Brain microvascular endothelial cell (primary cell): ENCODE data around the gene MACROD2.

Experiments
- DNase-seq: peaks from one replicate; pipeline ENCODE4 v3.0.0-alpha.2; 2020
- H3K27ac ChIP-seq: fragments of 250-450 bp; sonication (Bioruptor Pico); 2 replicates; pipeline ENCODE4 v1.5.1; 2020; ENCODE audit warnings: mild to moderate bottlenecking, moderate library complexity
- H3K27me3 ChIP-seq: fragments of 250-450 bp; sonication (Bioruptor Pico); replicated peaks from 2 replicates; pipeline ENCODE4 v1.5.1; 2020; ENCODE audit warnings: mild to moderate bottlenecking
- H3K36me3 ChIP-seq: fragments of 250-450 bp; sonication (Bioruptor Pico); replicated peaks from 2 replicates; pipeline ENCODE4 v1.5.1; 2020; ENCODE audit warnings: mild to moderate bottlenecking
- H3K4me3 ChIP-seq: 2 replicates; pipeline ENCODE4 v1.5.1; 2011; ENCODE audit warnings: low read depth, mild to moderate bottlenecking, control low read depth, low read length, moderate library complexity
- CTCF ChIP-seq: IDR thresholded peaks from 2 replicates; pipeline ENCODE4 v1.5.1; 2011; ENCODE audit warnings: low read depth, mild to moderate bottlenecking, moderate library complexity, low read length, control low read depth, inconsistent platforms; ENCODE audit errors: missing control alignments
- in situ Hi-C: cut with HindIII; loops from 2 replicates; pipeline ENCODE4 v1.10.0; 2017; ENCODE audit warnings: low sequenced_read_pairs, low pct_ligation_motif_present

Gene MACROD2

DNA sequence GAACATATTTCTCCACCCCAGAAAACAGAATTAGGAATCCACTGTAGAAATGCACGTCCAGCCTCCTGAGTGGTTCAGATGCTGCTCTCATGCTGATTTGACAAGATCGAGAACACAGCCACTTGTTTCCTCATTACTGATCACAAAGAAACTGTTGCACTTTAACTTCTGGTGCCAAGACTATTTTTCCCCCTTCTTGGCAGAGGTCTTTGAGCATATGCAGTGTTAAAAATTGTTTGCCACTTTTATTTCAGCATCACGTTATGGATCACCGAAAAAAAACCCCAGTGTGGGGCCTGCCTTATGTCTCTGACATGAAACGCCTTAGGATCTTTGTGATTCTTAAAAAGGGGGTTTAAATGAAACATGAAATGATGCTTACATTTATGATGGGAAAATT lies 1511.0 kb downstream of the MACROD2 start:
- TF ChIP-seq CTCF: no peak
- DNase-seq: no peak
- Histone ChIP-seq H3K4me3 (no peak overlapping the region), H3K36me3 (no peaks in the 10 kb centered on the region), H3K27ac (no peak overlapping the region), H3K27me3 (no peaks in the 10 kb centered on the region)
- in situ Hi-C loops: no loop called here

GRCh38 chr20:15507151-15507550 lies 1511.8 kb downstream of the MACROD2 start:
- Histone ChIP-seq H3K27me3 (no peaks in the 10 kb centered on the region), H3K27ac (no peak overlapping the region), H3K36me3 (no peaks in the 10 kb centered on the region), H3K4me3 (no peak overlapping the region)
- TF ChIP-seq CTCF: no peak
- DNase-seq: no peak
- in situ Hi-C loops: no loop called here

DNA sequence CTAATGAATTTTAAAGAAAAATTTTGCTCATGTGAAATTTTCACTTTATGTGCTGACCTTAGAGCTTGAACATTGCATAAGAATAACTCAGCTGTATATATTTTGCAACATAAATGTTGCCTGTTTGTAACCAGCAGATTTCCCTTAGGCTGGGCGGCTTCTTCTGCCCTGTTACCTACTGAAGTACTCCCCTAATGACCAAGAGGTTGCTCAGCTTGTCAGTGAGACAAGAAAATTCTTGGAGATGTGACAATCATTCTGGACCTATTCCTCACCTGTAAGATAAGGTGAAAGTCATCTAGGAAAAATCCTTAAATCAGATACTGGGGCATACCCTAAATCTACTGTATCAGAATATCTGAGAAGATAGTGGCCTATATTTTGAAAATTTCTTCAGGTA lies 1516.2 kb downstream of the MACROD2 start:
- in situ Hi-C loops: no loop called here
- no peak for DNase-seq

GRCh38 chr20:15512916-15513315 lies 1517.6 kb downstream of the MACROD2 start:
- no peaks in the 10 kb centered on the region for H3K27me3 ChIP-seq
- no peaks in the 10 kb centered on the region for H3K36me3 ChIP-seq
- no peak for TF ChIP-seq CTCF
- DNase-seq: no peak
- H3K4me3 ChIP-seq: no peak overlapping the region
- H3K27ac ChIP-seq: no peak overlapping the region
- in situ Hi-C loops: no loop called here

More for the DNA sequence above, 1516.2 kb downstream of the MACROD2 start:
- Histone ChIP-seq H3K4me3 (no peak overlapping the region), H3K27me3 (no peaks in the 10 kb centered on the region), H3K27ac (no peak overlapping the region), H3K36me3 (no peaks in the 10 kb centered on the region)
- no peak for TF ChIP-seq CTCF

- Histone ChIP-seq H3K27ac (no peak overlapping the region), H3K27me3 (no peaks in the 10 kb centered on the region), H3K4me3 (no peak overlapping the region), H3K36me3 (no peaks in the 10 kb centered on the region)
- DNase-seq: no peak
- no peak for TF ChIP-seq CTCF
- in situ Hi-C loops: no loop called here
Measured at GRCh38 chr20:15515691-15516090, 1520.4 kb downstream of the MACROD2 start.

- in situ Hi-C loops: no loop called here
- Histone ChIP-seq H3K4me3 (no peak overlapping the region), H3K27me3 (no peaks in the 10 kb centered on the region), H3K36me3 (no peaks in the 10 kb centered on the region), H3K27ac (no peak overlapping the region)
- no peak for TF ChIP-seq CTCF
- DNase-seq: no peak
Measured at GRCh38 chr20:15520930-15521524, 1525.7 kb downstream of the MACROD2 start.
